SK-N-MC (cell line): Measurements from ENCODE around the gene TMEM101.
"Not testable (repeated sequence)": the region's sequence is repeated elsewhere in the genome, so short reads cannot be mapped to it uniquely, and the experiment has no call there.

ENCODE experiments used
- DNase-seq: peaks from one replicate; pipeline ENCODE4 v3.0.0-alpha.2; 2011; ENCODE audit warnings: low read depth, low spot score
- H3K27ac ChIP-seq: fragments of 200-600 bp; sonication (generic); 2 replicates; pipeline ENCODE4 v1.5.1; 2016; ENCODE audit warnings: mixed run types
- H3K36me3 ChIP-seq: fragments of 200-600 bp; sonication (generic); 2 replicates; pipeline ENCODE4 v1.6.1; 2017; ENCODE audit warnings: antibody characterized with exemption, low read length, mixed read lengths; ENCODE audit not compliant: insufficient read depth
- H3K4me3 ChIP-seq: fragments of 200-600 bp; sonication (generic); 2 replicates; pipeline ENCODE4 v1.5.1; 2016
- H3K9ac ChIP-seq: fragments of 200-600 bp; sonication (generic); 2 replicates; pipeline ENCODE4 v1.8.0; 2017; ENCODE audit warnings: mixed run types, mixed read lengths; ENCODE audit not compliant: insufficient read length
- H3K9me3 ChIP-seq: fragments of 200-600 bp; sonication (generic); 2 replicates; pipeline ENCODE4 v1.6.1; 2017; ENCODE audit warnings: low read depth, mild to moderate bottlenecking, antibody characterized with exemption, low read length, moderate library complexity, mixed read lengths
- EZH2 ChIP-seq: fragments of 200-600 bp; sonication (generic); IDR thresholded peaks from one replicate; pipeline ENCODE4 v1.6.1; 2017; ENCODE audit warnings: antibody characterized with exemption
- FOXP2 ChIP-seq: optimal IDR thresholded peaks from 2 replicates; pipeline ENCODE3; 2011; ENCODE audit warnings: mild to moderate bottlenecking, moderate library complexity; ENCODE audit not compliant: insufficient read depth; ENCODE audit errors: extremely low read length, control extremely low read depth
- POLR2AphosphoS5 ChIP-seq: IDR thresholded peaks from 2 replicates; pipeline ENCODE4 v1.6.1; 2012; ENCODE audit warnings: mild to moderate bottlenecking, low read depth, low read length, borderline replicate concordance

TMEM101 gene

DNA sequence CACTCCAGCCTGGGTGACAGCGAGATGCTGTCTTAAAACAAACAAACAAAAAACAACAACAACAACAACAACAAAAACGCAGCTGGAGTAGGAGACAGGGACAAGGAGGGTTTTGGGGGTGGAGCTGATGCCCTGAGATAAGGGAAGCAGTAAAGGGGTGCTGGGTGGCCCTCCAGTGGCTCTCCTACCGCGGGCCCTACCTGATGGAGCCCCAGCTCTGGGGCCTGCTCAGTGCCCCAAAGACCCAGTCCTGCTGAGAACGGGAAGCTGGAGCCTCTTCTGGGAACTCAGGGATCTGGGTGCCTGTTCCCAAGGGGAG is 31.6 kb downstream of the TMEM101 start:
- Histone ChIP-seq H3K36me3 (no peaks in the 10 kb centered on the region), H3K4me3 (no peak overlapping the region), H3K27ac (no peak overlapping the region), H3K9me3 (no peaks in the 10 kb centered on the region), H3K9ac (no peak overlapping the region)
- no peak for DNase-seq
- TF ChIP-seq FOXP2 (no peak), POLR2AphosphoS5 (no peak), EZH2 (no peak)

DNA sequence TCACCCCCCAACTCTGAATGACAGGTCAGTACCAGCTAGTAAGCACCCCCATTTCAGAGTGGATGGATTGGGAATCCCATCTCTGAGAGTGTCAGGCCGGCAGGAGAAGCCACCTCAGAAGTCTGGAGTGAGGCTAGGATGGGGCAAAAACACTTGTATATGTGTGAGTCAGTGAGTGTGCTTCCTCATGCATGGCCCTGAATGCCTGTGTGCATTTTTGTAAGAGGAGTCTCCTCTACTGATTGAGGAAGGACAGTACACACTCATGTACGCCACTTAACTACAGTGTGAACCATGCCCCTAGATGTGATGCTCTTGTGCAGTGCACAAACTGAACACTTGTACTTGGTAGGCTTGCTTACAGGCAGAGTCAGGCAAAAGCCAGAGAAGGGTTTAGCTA is 32.6 kb downstream of the TMEM101 start:
- no peaks in the 10 kb centered on the region for H3K9me3 ChIP-seq
- TF ChIP-seq POLR2AphosphoS5 (no peak), EZH2 (no peak), FOXP2 (no peak)
- H3K4me3 ChIP-seq = no peak overlapping the region
- DNase-seq = no peak
- no peak overlapping the region for H3K27ac ChIP-seq
- no peaks in the 10 kb centered on the region for H3K36me3 ChIP-seq
- no peak overlapping the region for H3K9ac ChIP-seq

GRCh38 chr17:43979671-43980070 is 35.1 kb downstream of the TMEM101 start:
- H3K27ac ChIP-seq = no peak overlapping the region
- no peaks in the 10 kb centered on the region for H3K36me3 ChIP-seq
- TF ChIP-seq POLR2AphosphoS5 (no peak), FOXP2 (no peak), EZH2 (no peak)
- H3K9ac ChIP-seq = no peak overlapping the region
- H3K4me3 ChIP-seq = no peak overlapping the region
- no peak for DNase-seq
- no peaks in the 10 kb centered on the region for H3K9me3 ChIP-seq

- no peaks in the 10 kb centered on the region for H3K36me3 ChIP-seq
- no peak overlapping the region for H3K9ac ChIP-seq
- no peak overlapping the region for H3K27ac ChIP-seq
- TF ChIP-seq POLR2AphosphoS5 (no peak), FOXP2 (no peak), EZH2 (no peak)
- H3K9me3 ChIP-seq = no peaks in the 10 kb centered on the region
- no peak for DNase-seq
- H3K4me3 ChIP-seq = no peak overlapping the region
Observed at GRCh38 chr17:43979011-43979410, 35.8 kb downstream of the TMEM101 start.

DNA sequence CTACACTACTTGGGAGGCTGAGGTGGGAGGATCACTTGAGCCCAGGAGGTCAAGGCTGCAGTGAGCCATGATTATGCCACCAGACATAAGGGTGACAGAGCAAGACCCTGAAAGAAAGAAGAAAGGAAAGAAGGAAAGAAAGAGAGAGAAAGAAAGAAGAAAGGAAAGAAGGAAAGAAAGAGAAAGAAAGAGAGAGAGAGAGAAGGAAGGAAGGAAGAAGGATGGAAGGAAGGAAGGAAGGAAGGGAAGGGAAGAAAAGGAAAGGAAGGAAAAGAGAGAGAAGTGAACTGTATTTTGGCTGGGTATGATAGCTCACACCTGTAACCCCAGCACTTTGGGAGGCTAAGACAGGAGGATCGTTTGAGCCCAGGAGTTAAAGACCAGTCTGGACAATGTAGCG is 36.7 kb downstream of the TMEM101 start:
- TF ChIP-seq EZH2 (no peak), FOXP2 (no peak), POLR2AphosphoS5 (no peak)
- Histone ChIP-seq H3K9me3 (no peaks in the 10 kb centered on the region), H3K36me3 (no peaks in the 10 kb centered on the region), H3K9ac (no peak overlapping the region), H3K27ac (no peak overlapping the region), H3K4me3 (no peak overlapping the region)
- no peak for DNase-seq

DNA sequence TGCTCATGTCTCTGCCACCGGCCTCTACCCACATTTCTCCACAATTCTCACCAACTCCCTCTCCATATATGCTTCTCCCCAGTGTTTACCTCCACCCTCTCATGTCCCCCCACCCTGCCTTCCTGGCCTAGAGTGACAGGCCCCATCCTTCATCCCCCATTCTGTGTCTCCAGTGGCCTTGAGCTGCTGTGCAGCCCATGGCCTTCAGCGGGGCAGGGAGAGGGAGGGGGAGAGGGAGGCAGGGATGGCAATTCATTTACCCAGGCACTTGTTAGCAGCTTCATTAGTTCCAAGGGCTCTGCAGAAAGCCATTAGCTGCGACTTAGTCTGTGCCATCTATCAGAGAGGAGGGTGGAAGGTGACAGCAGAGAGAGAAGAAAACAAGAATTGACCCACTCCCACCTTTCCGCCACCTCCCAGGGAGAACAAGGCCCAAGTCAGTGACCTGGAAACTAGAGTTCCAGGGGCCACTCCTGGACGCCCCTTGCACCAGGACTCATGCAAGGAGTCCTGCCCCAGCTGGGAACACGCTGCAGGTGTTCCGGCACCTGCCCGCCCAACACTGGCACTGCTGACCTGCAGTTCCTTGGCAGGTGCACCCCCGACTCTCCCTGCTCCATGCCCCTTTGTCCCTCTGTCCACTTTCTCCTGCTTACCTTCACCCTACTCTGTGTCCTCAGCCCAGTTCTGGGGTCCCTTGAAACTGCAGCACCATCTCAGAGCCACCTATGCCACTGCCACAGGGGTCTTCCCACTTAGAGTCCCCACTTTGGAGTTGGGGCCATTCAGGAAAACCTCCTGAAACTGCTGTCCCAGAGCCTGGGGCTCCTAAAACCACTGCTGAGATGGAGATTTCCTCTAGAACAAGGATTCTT is 37.6 kb downstream of the TMEM101 start:
- Histone ChIP-seq H3K9ac (no peak overlapping the region), H3K4me3 (no peak overlapping the region), H3K27ac (no peak overlapping the region), H3K9me3 (no peaks in the 10 kb centered on the region), H3K36me3 (no peaks in the 10 kb centered on the region)
- DNase-seq = no peak
- no peak for TF ChIP-seq FOXP2
- TF ChIP-seq EZH2 = no peak
- no peak for TF ChIP-seq POLR2AphosphoS5

DNA sequence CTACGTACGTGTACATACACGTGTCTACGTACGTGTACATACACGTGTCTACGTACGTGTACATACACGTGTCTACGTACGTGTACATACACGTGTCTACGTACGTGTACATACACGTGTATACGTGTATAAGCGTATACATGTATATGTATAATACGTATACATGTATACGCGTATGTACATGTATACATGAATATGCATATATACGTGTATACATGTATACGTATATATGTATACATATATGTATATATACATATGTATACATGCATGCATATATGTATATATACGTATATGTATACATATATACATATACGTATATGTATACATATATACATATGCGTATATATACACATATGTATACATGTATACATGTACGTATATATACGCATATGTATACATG is 38.9 kb downstream of the TMEM101 start:
- no peaks in the 10 kb centered on the region for H3K9me3 ChIP-seq
- H3K4me3 ChIP-seq = no peak overlapping the region
- no peak for DNase-seq
- H3K9ac ChIP-seq = no peak overlapping the region
- H3K27ac ChIP-seq = no peak overlapping the region
- TF ChIP-seq POLR2AphosphoS5 (no peak), FOXP2 (no peak), EZH2 (no peak)
- no peaks in the 10 kb centered on the region for H3K36me3 ChIP-seq

DNA sequence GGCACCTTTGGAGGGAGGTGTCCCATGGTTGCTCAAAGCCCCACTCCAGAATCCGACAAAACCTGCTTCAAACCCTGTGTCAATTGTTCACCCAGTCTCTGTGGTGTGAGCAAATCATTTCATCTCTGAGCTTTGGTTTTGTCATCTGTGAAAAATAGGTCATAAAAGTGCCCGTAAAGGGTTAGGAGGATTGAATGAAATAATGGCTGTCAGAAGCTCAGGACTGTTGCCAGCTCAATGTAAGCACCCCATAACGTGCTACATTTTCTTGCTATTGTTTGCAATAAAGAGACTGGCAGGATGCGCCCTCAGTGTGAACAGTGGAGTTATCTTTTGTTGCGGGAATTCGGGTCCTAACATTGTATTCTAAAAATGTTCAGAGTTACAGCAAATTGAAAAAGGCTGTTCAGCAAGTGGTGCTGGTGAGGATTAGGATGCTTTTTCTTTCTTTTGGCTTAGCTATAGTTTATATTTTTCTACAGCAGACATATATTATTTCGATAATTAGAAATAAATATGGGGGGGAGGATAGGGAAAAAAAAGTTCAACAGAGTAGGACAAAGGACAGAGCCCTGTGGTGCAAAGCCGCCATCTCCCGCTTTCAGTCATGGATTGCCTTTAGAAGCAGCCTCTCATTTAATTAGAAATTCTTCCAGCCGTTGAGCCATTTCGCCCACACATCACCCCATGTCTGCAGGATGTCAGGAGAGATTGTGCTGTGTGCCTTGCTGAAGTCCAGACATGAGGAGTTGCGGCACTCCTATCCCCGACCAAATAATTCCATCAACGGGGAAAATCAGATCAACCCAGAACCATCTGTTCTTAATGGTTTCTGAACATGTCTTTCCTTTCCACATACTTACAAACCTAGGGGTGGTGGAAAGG is 40.1 kb downstream of the TMEM101 start:
- Histone ChIP-seq H3K27ac (no peak overlapping the region), H3K36me3 (no peaks in the 10 kb centered on the region), H3K9ac (no peak overlapping the region), H3K4me3 (no peak overlapping the region), H3K9me3 (no peaks in the 10 kb centered on the region)
- DNase-seq = no peak
- TF ChIP-seq EZH2 (no peak), POLR2AphosphoS5 (no peak), FOXP2 (no peak)

DNA sequence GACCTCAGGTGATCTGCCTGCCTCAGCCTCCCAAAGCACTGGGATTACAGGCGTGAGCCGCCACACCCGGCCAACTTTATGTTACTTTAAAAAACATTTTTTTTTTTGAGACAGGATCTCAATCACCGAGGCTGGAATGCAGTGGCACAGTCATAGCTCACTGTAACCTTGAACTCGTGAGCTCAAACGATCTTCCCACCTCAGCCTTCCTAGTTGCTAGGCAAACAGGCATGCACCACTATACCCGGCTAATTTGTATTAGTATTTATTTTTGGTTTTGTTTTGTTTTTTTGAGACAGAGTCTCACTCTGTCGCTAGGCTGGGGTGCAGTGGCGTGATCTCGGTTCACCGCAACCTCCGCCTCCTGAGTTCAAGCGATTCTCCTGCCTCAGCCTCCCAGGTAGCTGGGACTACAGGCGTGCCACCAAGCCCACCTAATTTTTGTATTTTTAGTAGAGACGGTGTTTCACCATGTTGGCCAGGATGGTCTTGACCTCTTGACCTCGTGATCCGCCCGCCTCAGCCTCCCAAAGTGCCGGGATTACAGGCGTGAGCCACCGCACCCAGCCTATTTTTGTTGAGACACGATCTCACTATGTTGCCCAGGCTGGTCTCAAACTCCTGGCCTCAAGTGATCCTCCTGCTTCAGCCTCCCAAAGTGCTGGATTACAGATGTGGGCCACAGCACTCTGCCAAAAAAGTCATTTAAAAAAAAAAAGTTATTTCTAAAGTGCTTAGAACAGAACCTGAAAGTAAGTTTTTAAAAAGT is 42.1 kb downstream of the TMEM101 start:
- H3K4me3 ChIP-seq, H3K36me3 ChIP-seq, H3K9me3 ChIP-seq, H3K9ac ChIP-seq, H3K27ac ChIP-seq, DNase-seq: not testable (repeated sequence)

DNA sequence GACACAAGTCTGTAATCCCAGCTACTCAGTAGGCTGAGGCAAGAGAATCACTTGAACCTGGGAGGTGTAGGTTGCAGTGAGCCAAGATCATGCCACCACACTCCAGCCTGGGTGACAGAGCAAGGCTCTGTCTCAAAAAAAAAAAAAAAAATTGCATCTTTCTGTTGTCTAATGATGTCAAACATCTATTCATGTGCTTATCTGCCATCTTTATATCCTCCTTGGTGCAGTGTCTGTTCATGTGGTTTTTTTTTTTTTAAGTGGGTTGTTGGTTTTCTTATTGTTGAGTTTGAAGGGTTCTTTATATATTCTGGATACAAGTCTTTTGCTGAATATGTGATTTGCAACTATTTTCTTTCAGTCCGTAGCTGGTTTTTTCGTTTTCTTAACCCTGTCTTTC is 43.3 kb downstream of the TMEM101 start:
- DNase-seq, H3K27ac ChIP-seq, H3K9ac ChIP-seq, H3K9me3 ChIP-seq, H3K36me3 ChIP-seq, H3K4me3 ChIP-seq: not testable (repeated sequence)
